MCF 10A (cell line): ENCODE data around the gene TTC32. TPM values are rescaled to one million over a fixed set of nuclear protein-coding genes. Genes with fewer than 3 reads are reported as not detected.
"Not testable (repeated sequence)": the region's sequence is repeated elsewhere in the genome, so short reads cannot be mapped to it uniquely, and the experiment has no call there.

Source experiments
- BruUV-seq: library from RNA; stranded (reverse); fragments of 400-500 nt; replicated peaks from 2 replicates; lab custom pipeline; 2021; lab: Mats Ljungman, UMichigan
- CTCF ChIA-PET: fragments of 300-600 bp; sonication (Branson Sonifier 250); formaldehyde crosslinking; extraction: SDS; loops from one replicate; lab custom pipeline; 2021; ENCODE audit warnings: antibody characterized with exemption, inconsistent platforms; lab: Yijun Ruan, JAX
- POLR2A ChIA-PET: fragments of 300-600, 350-650 bp; sonication (Branson Sonifier 250); formaldehyde crosslinking; extraction: SDS; loops from one replicate; lab custom pipeline; 2020; ENCODE audit warnings: antibody characterized with exemption, inconsistent platforms; lab: Yijun Ruan, JAX
- DNase-seq: peaks from one replicate; pipeline ENCODE4 v3.0.0-alpha.2; 2018; ENCODE audit not compliant: unreplicated experiment
- H3K27ac Mint-ChIP-seq: one replicate; pipeline ENCODE4 v1.8.0; 2022; ENCODE audit warnings: mild to moderate bottlenecking, low read depth, mixed read lengths; ENCODE audit not compliant: unreplicated experiment
- H3K27me3 Mint-ChIP-seq: one replicate; pipeline ENCODE4 v1.8.0; 2022; ENCODE audit warnings: mixed read lengths; ENCODE audit not compliant: insufficient read depth, unreplicated experiment
- H3K36me3 Mint-ChIP-seq: one replicate; pipeline ENCODE4 v1.8.0; 2022; ENCODE audit warnings: mild to moderate bottlenecking, moderate library complexity, mixed read lengths; ENCODE audit not compliant: insufficient read depth, unreplicated experiment
- H3K4me1 Mint-ChIP-seq: one replicate; pipeline ENCODE4 v1.8.0; 2022; ENCODE audit warnings: mixed read lengths; ENCODE audit not compliant: insufficient read depth, unreplicated experiment
- H3K4me3 Mint-ChIP-seq: one replicate; pipeline ENCODE4 v1.8.0; 2022; ENCODE audit warnings: mild to moderate bottlenecking, moderate library complexity, mixed read lengths; ENCODE audit not compliant: unreplicated experiment
- H3K9me3 Mint-ChIP-seq: one replicate; pipeline ENCODE4 v1.8.0; 2022; ENCODE audit warnings: mixed read lengths; ENCODE audit not compliant: unreplicated experiment
- CTCF ChIP-seq: fragments of 200-600 bp; IDR thresholded peaks from one replicate; pipeline ENCODE4 v1.8.0; 2022; ENCODE audit warnings: antibody characterized with exemption, mild to moderate bottlenecking; ENCODE audit not compliant: unreplicated experiment
- intact Hi-C: fragments of 100-400 bp; cut with micrococcal nuclease; formaldehyde crosslinking; loops from 2 replicates; pipeline ENCODE4 v1.14.1; 2022
- total RNA-seq: library from RNA; stranded (reverse); gene quantifications from 2 replicates; pipeline ENCODE4 v1.2.3, GENCODE V29; 2022

Gene TTC32
- total RNA-seq, 1 experiment from 2014 or later = 14.1 TPM

- H3K4me1 Mint-ChIP-seq, BruUV-seq, H3K27me3 Mint-ChIP-seq, intact Hi-C loops, H3K4me3 Mint-ChIP-seq, H3K27ac Mint-ChIP-seq, POLR2A ChIA-PET, DNase-seq: not testable (repeated sequence)
- Mint-ChIP-seq H3K9me3 (peaks cover 12% of the 10 kb centered on the region), H3K36me3 (peaks cover 23% of the 10 kb centered on the region)
- CTCF ChIA-PET = interaction anchor here (1.1 kb wide), 1 partner anchor 9 kb away, joined by 4 read pairs; no protein-coding TSS in a partner anchor
Measured at GRCh38 chr2:19922188-19922587, 20.4 kb upstream of the TTC32 start.

- Mint-ChIP-seq H3K4me3 (no peak overlapping the region), H3K27ac (no peak overlapping the region), H3K9me3 (peaks cover 9% of the 10 kb centered on the region), H3K36me3 (peaks cover 34% of the 10 kb centered on the region), H3K27me3 (no peaks in the 10 kb centered on the region), H3K4me1 (peaks cover 14% of the 10 kb centered on the region)
- CTCF ChIA-PET = no interaction called here
- intact Hi-C loops = no loop called here
- TF ChIP-seq CTCF = no peak
- BruUV-seq = no TSS peak
- POLR2A ChIA-PET = interaction anchor here (1.1 kb wide), 1 partner anchor 13 kb away, joined by 4 read pairs; no protein-coding TSS in a partner anchor
- no peak for DNase-seq
Measured at GRCh38 chr2:19916385-19916950, 14.7 kb upstream of the TTC32 start.

GRCh38 chr2:19914266-19914975, 12.6 kb upstream of the TTC32 start:
- ChIA-PET CTCF (interaction anchor here (0.7 kb wide), 1 partner anchor 1795 kb away, joined by 3 read pairs; no protein-coding TSS in a partner anchor), POLR2A (interaction anchor here (0.5 kb wide), 1 partner anchor 697 kb away, joined by 5 read pairs; no protein-coding TSS in a partner anchor)
- no peak for DNase-seq
- H3K4me3 Mint-ChIP-seq = no peak overlapping the region
- peaks cover 31% of the 10 kb centered on the region for H3K36me3 Mint-ChIP-seq
- intact Hi-C loops = no loop called here
- H3K27ac Mint-ChIP-seq = no peak overlapping the region
- no TSS peak for BruUV-seq
- H3K9me3 Mint-ChIP-seq = peaks cover 4% of the 10 kb centered on the region
- peaks cover 25% of the 10 kb centered on the region for H3K4me1 Mint-ChIP-seq
- no peak for TF ChIP-seq CTCF
- no peaks in the 10 kb centered on the region for H3K27me3 Mint-ChIP-seq

- H3K27me3 Mint-ChIP-seq = no peaks in the 10 kb centered on the region
- DNase-seq = peak; percentile 98
- CTCF ChIA-PET = interaction anchor here (0.6 to 1.8 kb wide), 4 partner anchors 21 to 543 kb away, joined by 3 to 5 read pairs (median 3); no protein-coding TSS in a partner anchor
- TF ChIP-seq CTCF = no peak
- peaks cover 17% of the 10 kb centered on the region for H3K36me3 Mint-ChIP-seq
- no peaks in the 10 kb centered on the region for H3K9me3 Mint-ChIP-seq
- H3K27ac Mint-ChIP-seq = peak overlapping the region; percentile 83
- H3K4me3 Mint-ChIP-seq = peak overlapping the region; percentile 29
- POLR2A ChIA-PET = interaction anchor here (0.6 to 4.6 kb wide), 16 partner anchors 8 to 438 kb away, joined by 3 to 53 read pairs (median 5); partner anchors contain the start of genes TTC32 and WDR35
- intact Hi-C loops = no loop called here
- peaks cover 25% of the 10 kb centered on the region for H3K4me1 Mint-ChIP-seq
- no TSS peak for BruUV-seq
Measured at GRCh38 chr2:19911808-19912509, 10.2 kb upstream of the TTC32 start.
